Measurements from ENCODE around the gene SNX8. TPM values are rescaled to one million over a fixed set of nuclear protein-coding genes. Genes with fewer than 3 reads are reported as not detected.

SNX8 gene
- total RNA-seq, 1 experiment from 2014 or later: 40.6 TPM

DNA sequence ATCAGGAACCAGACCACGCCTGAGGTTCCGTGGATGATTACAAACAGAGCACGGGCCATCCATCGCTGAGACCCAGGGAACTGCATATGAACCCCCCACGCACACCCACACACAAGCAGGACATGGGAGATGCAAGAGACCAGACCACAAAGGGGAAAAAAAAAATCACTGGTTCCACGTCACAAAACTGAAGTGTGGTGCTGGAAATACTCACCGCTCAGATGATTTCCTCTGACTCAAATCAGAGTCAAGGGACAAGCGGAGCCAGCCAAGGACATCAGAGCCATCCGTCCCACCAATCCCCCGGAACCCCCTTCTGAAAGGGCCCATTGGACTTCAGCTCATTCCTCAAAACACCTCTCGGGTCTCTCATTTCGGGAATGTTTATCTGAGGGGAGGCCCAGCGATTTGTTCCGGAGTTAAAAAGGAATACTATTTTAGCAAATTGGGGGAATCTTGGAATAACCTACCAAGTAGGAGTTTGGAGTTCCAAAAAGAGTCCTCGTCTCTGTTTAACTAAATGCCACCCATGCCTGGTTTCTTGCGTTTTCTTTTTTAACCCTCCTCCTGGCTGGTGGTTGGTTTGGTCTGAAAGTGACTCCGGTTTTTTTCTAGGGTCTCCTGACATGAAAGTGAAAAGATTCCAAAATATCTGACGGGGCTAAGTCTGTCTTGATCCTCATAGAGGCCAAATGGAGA lies 15.0 kb downstream of the SNX8 start:
- no peak overlapping the region for H3K4me2 ChIP-seq (ENCODE audit: insufficient read depth, insufficient read length, low read length)
- no CpG with 5 or more reads among the region's 18 CpGs for WGBS (ENCODE audit: extremely low coverage, insufficient read length, low lambda C conversion rate)
- no peak overlapping the region for H2BK20ac ChIP-seq (ENCODE audit: low read depth, low read length, poor library complexity, severe bottlenecking)
- H3K27me3 Mint-ChIP-seq (ENCODE audit: low read depth): no peaks in the 10 kb centered on the region; the same call in 1 of the 2 replicates
- H2AK5ac ChIP-seq (ENCODE audit: insufficient read length, low read length): peak overlapping the region; percentile 96
- no peaks in the 10 kb centered on the region for H3K27me3 ChIP-seq (ENCODE audit: insufficient read depth, low read length)
- H3K27ac ChIP-seq (ENCODE audit: insufficient read length, low read depth, low read length): no peak overlapping the region
- H4K5ac ChIP-seq (ENCODE audit: insufficient read length, low read depth, low read length): no peak overlapping the region
- peaks cover 14 to 21% (median 16%) of the 10 kb centered on the region in 3 experiments for H3K36me3 Mint-ChIP-seq (ENCODE audit: insufficient read depth in 1 of 3, low read depth in 3 of 3)
- H3K23me2 ChIP-seq (ENCODE audit: insufficient read length, low read depth, low read length, poor library complexity, severe bottlenecking): no peaks in the 10 kb centered on the region
- H3K9me3 ChIP-seq (ENCODE audit: control insufficient read depth, low read depth, low read length): no peaks in the 10 kb centered on the region
- DNase-seq: no peak
- H3K14ac ChIP-seq (ENCODE audit: insufficient read depth, low read length): no peak overlapping the region
- H3K4ac ChIP-seq (ENCODE audit: low read depth, low read length): no peak overlapping the region; the same call in 1 of the 2 replicates
- H4K91ac ChIP-seq (ENCODE audit: insufficient read length, low read depth, low read length): no peak overlapping the region
- no peak overlapping the region for H4K8ac ChIP-seq (replicated peaks; ENCODE audit: insufficient read length, low read depth, low read length)
- H3K23ac ChIP-seq (ENCODE audit: insufficient read length, low read depth, low read length): peak overlapping the region; percentile 62
- H2BK5ac ChIP-seq (ENCODE audit: insufficient read length, low read length): no peak overlapping the region
- H3K56ac ChIP-seq (ENCODE audit: insufficient read length, low read depth, low read length): no peak overlapping the region
- no peak overlapping the region for H3K4me3 Mint-ChIP-seq
- peak overlapping the region in 2 of 3 experiments; percentile 85 to 99; a peak in 5 of 7 replicates for H3K27ac Mint-ChIP-seq
- H2BK120ac ChIP-seq (ENCODE audit: low read depth, low read length, poor library complexity, severe bottlenecking): no peak overlapping the region
- H2AFZ ChIP-seq (ENCODE audit: low read length): no peak overlapping the region
- H3K79me2 ChIP-seq (ENCODE audit: insufficient read depth, low read length): peaks cover 2% of the 10 kb centered on the region; the same call in 1 of the 2 replicates
- peaks cover 6% of the 10 kb centered on the region; the same call in 1 of the 2 replicates for H3K4me1 ChIP-seq (ENCODE audit: insufficient read depth, low read length)
- H3K4me1 Mint-ChIP-seq: peaks cover 32 to 39% of the 10 kb centered on the region in 2 experiments
- no peaks in the 10 kb centered on the region for H4K20me1 ChIP-seq (ENCODE audit: control insufficient read depth, insufficient read depth, insufficient read length)
- no peak overlapping the region for H2BK15ac ChIP-seq (ENCODE audit: low read depth, low read length)
- TF ChIP-seq, protein P1, sequence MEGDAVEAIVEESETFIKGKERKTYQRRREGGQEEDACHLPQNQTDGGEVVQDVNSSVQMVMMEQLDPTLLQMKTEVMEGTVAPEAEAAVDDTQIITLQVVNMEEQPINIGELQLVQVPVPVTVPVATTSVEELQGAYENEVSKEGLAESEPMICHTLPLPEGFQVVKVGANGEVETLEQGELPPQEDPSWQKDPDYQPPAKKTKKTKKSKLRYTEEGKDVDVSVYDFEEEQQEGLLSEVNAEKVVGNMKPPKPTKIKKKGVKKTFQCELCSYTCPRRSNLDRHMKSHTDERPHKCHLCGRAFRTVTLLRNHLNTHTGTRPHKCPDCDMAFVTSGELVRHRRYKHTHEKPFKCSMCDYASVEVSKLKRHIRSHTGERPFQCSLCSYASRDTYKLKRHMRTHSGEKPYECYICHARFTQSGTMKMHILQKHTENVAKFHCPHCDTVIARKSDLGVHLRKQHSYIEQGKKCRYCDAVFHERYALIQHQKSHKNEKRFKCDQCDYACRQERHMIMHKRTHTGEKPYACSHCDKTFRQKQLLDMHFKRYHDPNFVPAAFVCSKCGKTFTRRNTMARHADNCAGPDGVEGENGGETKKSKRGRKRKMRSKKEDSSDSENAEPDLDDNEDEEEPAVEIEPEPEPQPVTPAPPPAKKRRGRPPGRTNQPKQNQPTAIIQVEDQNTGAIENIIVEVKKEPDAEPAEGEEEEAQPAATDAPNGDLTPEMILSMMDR (conservative IDR thresholded peaks at IDR 0.05): no peak
- H3K79me1 ChIP-seq (ENCODE audit: insufficient read depth, low read depth, low read length, poor library complexity, severe bottlenecking): peaks cover 6% of the 10 kb centered on the region
- no peak overlapping the region for H3K9ac ChIP-seq (ENCODE audit: extremely low read depth, insufficient read length, low read length)
- no peak overlapping the region for H3T11ph ChIP-seq (ENCODE audit: low read length)
- peaks cover 15 to 22% of the 10 kb centered on the region in 2 experiments for H3K9me3 Mint-ChIP-seq
- no peak overlapping the region for H3K18ac ChIP-seq (ENCODE audit: insufficient read length, low read depth, low read length)
- H2BK12ac ChIP-seq (ENCODE audit: insufficient read length, low read depth, low read length): no peak overlapping the region

Data from H9 (cell line).